ENCODE results near the gene C1QTNF9.
"Not testable (repeated sequence)": the region's sequence is repeated elsewhere in the genome, so short reads cannot be mapped to it uniquely, and the experiment has no call there.

The C1QTNF9 gene

DNA sequence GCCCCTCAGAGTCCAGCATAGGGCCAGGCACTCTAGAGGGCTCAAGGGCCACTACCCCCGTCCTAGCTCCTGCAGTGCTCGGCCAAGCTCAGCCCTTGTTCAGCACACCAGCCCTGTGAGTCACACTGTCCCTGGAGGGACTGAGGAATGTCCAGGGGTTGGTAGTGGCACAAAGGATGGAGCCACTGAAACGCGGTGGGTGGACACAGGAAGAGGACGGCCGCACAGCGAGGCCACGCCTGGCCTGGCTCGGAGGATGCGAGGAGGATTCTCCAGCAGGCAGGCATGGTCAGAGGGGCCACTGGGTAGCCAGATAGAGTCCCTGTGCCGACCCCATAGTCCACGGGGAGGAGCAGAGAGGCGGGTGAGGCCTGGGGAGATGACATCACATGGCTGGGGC is 45.7 kb downstream of the C1QTNF9 start:
- in situ Hi-C loops (cut with MboI; ENCODE audit: low pct_unique_long_range_greater_than_20kb, low sequenced_read_pairs) = no loop called here
- no peak for DNase-seq

DNA sequence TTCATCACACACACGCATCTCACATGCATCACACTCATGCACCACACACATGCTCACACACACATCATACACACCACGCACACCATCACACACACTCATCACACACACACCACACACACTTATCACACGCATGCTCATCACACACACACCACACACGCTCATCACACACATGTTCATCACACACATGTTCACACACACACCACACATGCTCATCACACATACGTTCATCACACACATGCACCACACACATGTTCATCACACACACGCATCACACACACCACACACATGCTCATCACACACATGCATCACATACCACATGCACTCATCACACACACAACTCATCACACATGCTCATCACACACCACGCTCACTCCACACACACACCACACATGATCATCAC is 46.9 kb downstream of the C1QTNF9 start:
- in situ Hi-C loops (cut with MboI; ENCODE audit: low pct_unique_long_range_greater_than_20kb, low sequenced_read_pairs) = no loop called here

DNA sequence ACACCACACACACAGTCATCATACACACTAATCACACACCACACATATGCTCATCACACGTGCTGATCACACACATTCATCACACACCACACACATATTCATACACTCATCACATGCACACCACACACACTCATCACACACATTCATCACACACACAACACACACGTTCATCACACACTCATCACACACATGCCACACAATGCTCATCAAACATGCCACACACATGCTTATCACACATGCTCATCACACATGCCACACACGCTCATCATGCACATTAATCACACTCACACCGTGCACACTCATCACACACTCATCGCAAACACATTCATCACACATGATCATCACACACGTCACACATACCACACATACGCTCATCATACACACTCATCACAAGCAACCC is 47.5 kb downstream of the C1QTNF9 start:
- in situ Hi-C loops (cut with MboI; ENCODE audit: low pct_unique_long_range_greater_than_20kb, low sequenced_read_pairs) = no loop called here
- no peak for DNase-seq

More for the DNA sequence above, 46.9 kb downstream of the C1QTNF9 start:
- no peak for DNase-seq

DNA sequence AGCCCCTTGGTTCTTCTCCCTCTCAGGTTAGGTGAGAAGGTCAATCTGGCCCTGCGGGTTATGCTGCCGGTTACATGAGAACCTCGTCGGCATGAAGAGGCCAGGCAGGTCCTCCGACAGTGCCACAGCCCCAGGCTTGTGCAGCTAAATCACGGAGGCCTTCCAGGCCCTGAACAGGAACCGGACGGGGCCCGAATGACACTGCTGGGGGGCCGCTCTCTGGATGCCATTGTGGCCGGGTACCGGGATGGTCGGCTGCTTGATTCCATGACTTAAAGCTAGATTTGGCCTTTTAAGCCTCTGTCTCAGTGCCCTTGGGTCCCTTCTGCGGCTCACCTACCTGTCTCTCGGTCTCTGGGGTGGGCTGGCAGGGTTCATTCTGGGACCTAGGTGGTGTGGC is 48.4 kb downstream of the C1QTNF9 start:
- no peak for DNase-seq
- in situ Hi-C loops (cut with MboI; ENCODE audit: low pct_unique_long_range_greater_than_20kb, low sequenced_read_pairs) = no loop called here

DNA sequence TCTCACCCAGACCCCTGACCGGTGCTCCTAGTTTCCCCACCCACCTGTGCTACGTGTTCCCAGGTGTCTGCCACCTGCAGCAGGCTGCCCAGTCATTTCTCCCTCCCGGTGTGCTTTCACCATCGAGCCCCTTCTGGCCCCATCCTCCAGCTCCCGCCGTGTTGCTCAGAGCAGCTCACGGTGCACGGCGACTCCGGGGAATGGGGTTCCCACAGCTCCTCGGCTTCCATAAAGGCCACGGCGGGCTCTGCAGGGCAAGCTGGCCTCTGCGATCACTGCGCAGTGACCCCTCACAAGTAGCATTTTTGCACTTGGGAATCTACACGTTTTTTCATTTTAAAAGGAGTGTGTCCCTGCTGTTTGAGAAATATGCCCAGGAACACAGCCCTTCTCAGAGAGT is 49.5 kb downstream of the C1QTNF9 start:
- in situ Hi-C loops (cut with MboI; ENCODE audit: low pct_unique_long_range_greater_than_20kb, low sequenced_read_pairs) = not testable (repeated sequence)

DNA sequence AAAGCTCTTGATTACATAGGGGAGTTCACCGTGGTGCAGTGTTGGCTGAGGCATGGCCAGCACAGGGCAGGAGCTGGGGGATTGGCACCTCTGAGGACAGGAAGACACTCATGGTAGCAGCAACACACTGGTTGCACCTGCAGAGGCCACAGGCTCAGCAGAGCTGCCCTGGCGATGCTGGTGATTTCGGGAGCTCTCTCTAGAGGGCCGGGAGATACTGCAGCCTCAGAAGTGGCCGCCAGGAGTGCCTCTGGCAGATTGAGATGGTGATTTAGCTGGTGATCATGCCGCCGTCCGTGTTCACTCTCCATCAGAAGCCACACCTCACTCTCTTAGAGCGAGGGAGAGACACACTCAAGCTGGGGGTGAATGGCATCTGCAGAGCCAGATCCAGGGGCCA is 49.9 kb downstream of the C1QTNF9 start:
- DNase-seq; in situ Hi-C loops (cut with MboI; ENCODE audit: low pct_unique_long_range_greater_than_20kb, low sequenced_read_pairs): not testable (repeated sequence)

More for the DNA sequence above, 49.5 kb downstream of the C1QTNF9 start:
- DNase-seq = not testable (repeated sequence)

DNA sequence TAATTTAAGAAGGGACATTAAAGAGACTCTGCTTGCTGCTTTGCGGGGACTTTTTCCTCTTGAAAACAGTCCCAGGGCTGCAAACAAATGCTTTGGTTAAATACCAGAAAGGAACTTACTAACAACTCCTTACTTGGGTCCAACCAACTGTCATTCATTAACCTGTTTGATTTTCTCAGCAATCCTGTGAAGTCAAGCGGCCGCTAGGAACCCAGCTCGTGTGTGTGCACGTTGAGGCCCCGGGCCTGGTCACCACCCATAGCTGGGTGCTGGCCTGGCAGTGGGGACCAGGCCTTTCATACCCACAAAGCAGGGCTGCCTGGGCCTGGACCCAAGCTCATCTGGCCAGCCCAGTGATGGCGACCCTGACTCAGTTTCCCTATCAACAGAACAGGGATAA is 50.7 kb downstream of the C1QTNF9 start:
- no peak for DNase-seq
- in situ Hi-C loops (cut with MboI; ENCODE audit: low pct_unique_long_range_greater_than_20kb, low sequenced_read_pairs) = no loop called here

DNA sequence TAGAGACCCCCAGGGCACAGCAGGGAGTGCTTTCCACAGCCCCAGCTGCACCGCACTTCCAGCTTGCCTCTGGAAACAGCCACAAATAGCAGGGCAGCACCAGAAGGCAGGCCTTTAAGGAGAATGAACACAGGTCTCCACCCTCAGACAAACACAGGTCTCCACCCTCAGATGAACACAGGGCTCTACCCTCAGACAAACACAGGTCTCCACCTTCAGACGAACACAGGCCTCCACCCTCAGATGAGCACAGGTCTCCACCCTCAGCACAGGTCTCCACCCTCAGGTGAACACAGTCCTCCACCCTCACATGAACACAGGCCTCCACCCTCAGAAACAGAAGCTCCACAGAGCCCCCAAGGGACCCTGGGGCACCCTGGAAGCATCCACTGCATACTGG is 51.7 kb downstream of the C1QTNF9 start:
- no peak for DNase-seq
- in situ Hi-C loops (cut with MboI; ENCODE audit: low pct_unique_long_range_greater_than_20kb, low sequenced_read_pairs) = no loop called here

DNA sequence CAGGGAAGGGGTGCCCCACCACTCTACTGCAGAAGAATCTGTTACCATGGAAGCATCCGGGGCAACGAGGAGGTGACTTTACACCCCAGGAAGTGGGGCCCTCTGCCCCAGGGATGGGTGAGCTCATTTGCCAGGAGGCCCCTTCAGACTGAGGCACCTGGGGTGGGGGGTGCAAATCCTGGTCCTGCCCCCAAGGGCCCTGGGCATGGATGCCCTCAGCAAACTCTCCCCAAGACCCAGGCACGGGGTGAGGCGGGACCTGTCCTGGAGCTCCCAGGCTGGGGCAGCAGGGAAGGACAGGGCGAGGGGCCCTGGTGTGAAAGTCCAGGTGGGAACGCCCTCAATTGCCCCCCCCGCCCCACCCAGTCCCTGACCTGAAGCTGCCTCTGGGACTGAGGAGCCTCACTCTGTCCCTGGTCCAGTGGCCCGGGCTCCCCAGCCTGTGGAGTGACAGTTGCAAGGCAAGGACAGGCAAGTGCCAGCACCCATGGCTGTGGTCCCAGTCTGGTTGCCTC is 52.5 kb downstream of the C1QTNF9 start:
- no peak for DNase-seq
- in situ Hi-C loops (cut with MboI; ENCODE audit: low pct_unique_long_range_greater_than_20kb, low sequenced_read_pairs) = no loop called here

DNA sequence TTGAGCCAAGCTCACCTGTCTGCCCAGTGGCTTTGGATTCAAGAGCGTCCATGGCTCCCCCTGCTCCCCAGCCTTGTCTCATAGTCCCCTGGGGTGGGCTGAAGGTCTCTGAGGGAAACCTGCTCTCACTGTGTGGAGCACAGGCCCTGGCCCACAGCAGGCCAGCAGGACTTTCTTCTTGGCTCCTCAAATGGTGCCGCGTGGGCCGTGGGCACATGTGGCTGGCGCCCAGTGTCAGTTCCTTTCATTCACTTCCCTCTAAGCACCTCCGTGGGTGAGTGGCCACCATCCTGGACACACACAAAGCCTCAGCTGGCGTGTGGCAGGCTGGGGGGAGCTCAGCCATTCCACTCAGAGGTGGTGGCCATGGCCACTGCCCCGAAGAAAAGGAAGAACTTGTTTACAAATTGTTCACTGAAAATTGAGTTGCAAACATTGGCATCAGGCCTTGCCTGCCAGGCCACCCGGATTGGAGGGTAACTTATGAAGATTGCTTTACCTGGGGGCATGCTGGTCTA is 53.1 kb downstream of the C1QTNF9 start:
- in situ Hi-C loops (cut with MboI; ENCODE audit: low pct_unique_long_range_greater_than_20kb, low sequenced_read_pairs) = no loop called here
- no peak for DNase-seq

DNA sequence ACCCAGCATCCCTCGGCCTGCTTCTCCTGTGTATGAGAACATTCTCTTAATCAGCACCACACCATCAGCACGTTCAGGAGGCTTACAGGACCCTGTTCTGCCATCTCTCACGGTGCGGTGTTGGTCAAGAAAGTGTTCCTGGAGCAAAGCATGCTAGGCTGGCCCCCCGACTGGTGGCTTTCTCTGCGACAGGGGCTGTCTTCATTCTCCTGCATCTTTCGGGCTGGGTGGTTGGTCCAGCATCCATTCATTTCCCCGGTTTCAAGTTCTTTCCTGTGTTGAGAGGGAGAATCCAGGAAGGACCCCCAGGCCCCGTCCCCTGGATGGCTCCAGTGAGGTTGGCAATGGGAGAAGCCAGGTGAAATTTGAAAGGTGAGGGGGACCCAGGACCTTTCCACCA is 55.8 kb downstream of the C1QTNF9 start:
- in situ Hi-C loops (cut with MboI; ENCODE audit: low pct_unique_long_range_greater_than_20kb, low sequenced_read_pairs) = no loop called here
- DNase-seq = no peak

DNA sequence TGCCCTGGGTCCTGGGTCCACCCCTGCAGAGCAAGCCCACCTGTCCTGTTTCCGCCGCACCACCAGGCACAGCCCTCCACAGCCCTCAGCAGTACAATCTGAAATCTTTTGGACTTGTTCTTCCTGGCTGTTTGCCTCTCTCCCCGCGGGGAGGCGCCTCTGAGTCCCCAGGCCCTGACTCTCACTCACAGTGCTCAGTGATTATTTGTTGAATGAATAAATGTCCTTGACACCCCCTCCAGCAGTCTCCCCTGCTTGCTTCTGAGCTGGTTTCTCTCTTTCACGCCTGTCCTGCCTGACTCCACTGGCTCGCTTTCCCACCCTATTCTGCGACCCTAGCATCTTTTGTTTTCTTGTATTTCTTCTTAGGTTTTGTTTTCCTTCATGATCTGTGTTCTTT is 56.9 kb downstream of the C1QTNF9 start:
- in situ Hi-C loops (cut with MboI; ENCODE audit: low pct_unique_long_range_greater_than_20kb, low sequenced_read_pairs); DNase-seq: not testable (repeated sequence)

DNA sequence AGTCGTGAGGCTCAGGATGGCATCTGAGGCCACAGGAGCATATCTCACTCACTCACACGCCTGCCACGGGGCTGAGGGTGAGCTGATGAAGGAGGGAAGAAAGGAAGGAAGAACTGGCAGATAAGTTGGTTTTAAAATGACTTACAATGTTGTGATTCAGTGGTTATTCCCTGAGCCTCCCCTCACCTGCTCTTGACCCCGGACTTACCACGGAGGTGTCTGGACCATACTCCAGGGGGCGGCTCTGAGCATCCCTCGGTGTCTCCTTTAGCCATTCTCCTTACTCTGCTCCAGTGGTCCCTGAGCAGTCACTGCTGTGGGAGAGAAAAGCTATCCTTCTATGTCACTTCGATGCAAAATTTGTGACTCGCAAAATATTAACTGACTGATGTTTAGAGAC is 61.9 kb downstream of the C1QTNF9 start:
- in situ Hi-C loops (cut with MboI; ENCODE audit: low pct_unique_long_range_greater_than_20kb, low sequenced_read_pairs); DNase-seq: not testable (repeated sequence)
